Stimulated activated naive B cell treated with anti-CD40 and anti-IgM and Interleukin-4, amounts not matched to agents 10 μg/mL and 1 μg/mL and 100 μg/mL, for 72 hours (primary cell): ENCODE data around the gene LRMDA.

Experiments
- ATAC-seq, 2 donors: fragments of 150-1000 bp; cut with Tn5 transposase; replicated peaks; 2 replicates each; pipeline ENCODE4 v1.10.0; 2021; ENCODE audit warnings: moderate library complexity in 1 of 2
- DNase-seq: peaks from one replicate; pipeline ENCODE4 v3.0.0; 2021
- H3K27ac Mint-ChIP-seq: one replicate; pipeline ENCODE4 v1.8.0; 2022; ENCODE audit warnings: mild to moderate bottlenecking, mixed read lengths
- H3K27me3 Mint-ChIP-seq, 2 donors: one replicate each; pipeline ENCODE4 v1.8.0; 2022; ENCODE audit warnings: mixed read lengths in 2 of 2
- H3K36me3 Mint-ChIP-seq, 2 donors: one replicate each; pipeline ENCODE4 v1.8.0; 2022; ENCODE audit warnings: mixed read lengths in 2 of 2, mild to moderate bottlenecking in 1 of 2
- H3K4me1 Mint-ChIP-seq, 2 donors: one replicate each; pipeline ENCODE4 v1.8.0; 2022; ENCODE audit warnings: mixed read lengths in 2 of 2, mild to moderate bottlenecking in 1 of 2
- H3K4me3 Mint-ChIP-seq, 2 donors: one replicate each; pipeline ENCODE4 v1.8.0; 2022; ENCODE audit warnings: mild to moderate bottlenecking in 2 of 2, mixed read lengths in 2 of 2, moderate library complexity in 1 of 2
- H3K9me3 Mint-ChIP-seq, 2 donors: one replicate each; pipeline ENCODE4 v1.8.0; 2022; ENCODE audit warnings: mixed read lengths in 2 of 2, mild to moderate bottlenecking in 1 of 2

Gene LRMDA

DNA sequence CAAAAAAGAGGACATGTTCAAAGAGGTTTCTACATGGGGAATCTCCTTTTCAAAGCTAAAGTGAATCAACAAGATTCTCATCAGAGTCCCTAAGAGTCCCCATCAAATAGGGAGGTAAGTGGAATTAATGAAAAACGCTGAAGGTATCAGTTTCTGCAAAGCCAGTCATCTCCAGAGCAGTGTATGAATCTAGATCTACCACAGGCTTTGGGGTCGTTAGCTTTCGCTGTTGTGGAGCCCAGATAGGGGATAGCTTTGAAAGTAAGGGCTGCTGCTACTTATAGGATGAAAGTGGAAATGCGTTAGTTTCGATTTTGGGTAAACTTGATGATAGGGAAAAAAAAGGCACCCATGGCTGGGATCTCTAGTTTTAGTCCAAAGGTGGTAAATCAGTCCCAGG, 748.4 kb downstream of the LRMDA start:
- no peaks in the 10 kb centered on the region for H3K36me3 Mint-ChIP-seq
- ATAC-seq = no peak
- H3K4me1 Mint-ChIP-seq = no peaks in the 10 kb centered on the region
- H3K4me3 Mint-ChIP-seq = no peak overlapping the region
- H3K9me3 Mint-ChIP-seq = no peaks in the 10 kb centered on the region
- H3K27ac Mint-ChIP-seq = no peak overlapping the region
- DNase-seq = no peak
- no peaks in the 10 kb centered on the region for H3K27me3 Mint-ChIP-seq

GRCh38 chr10:76184647-76185046, 753.2 kb downstream of the LRMDA start:
- no peaks in the 10 kb centered on the region for H3K36me3 Mint-ChIP-seq
- no peak for DNase-seq
- no peaks in the 10 kb centered on the region for H3K4me1 Mint-ChIP-seq
- H3K9me3 Mint-ChIP-seq = no peaks in the 10 kb centered on the region
- no peak overlapping the region for H3K27ac Mint-ChIP-seq
- no peak for ATAC-seq
- no peaks in the 10 kb centered on the region for H3K27me3 Mint-ChIP-seq
- H3K4me3 Mint-ChIP-seq = no peak overlapping the region

GRCh38 chr10:76185471-76186301, 754.3 kb downstream of the LRMDA start:
- H3K9me3 Mint-ChIP-seq = no peaks in the 10 kb centered on the region
- H3K27ac Mint-ChIP-seq = no peak overlapping the region
- H3K4me1 Mint-ChIP-seq = no peaks in the 10 kb centered on the region
- H3K4me3 Mint-ChIP-seq = no peak overlapping the region
- no peak for ATAC-seq
- no peak for DNase-seq
- H3K27me3 Mint-ChIP-seq = no peaks in the 10 kb centered on the region
- H3K36me3 Mint-ChIP-seq = no peaks in the 10 kb centered on the region

DNA sequence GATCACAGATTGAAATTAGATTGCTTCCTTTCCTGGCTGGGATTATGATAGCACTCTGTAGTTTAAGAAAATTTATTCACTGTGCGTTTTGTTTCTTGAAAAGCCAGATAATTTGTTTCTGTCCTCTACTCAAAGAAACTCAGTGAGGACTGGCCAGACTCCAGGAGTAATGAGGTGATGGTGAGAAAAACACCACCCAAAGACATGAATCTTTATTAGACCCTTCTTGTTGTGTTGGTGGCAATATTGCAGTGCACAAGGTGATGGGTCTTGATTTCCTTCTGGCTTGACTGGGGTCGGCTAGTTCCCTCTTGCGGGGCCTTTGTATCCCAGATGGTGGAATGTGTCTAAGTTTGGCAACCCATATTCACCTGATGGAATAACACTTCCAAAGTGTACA, 756.8 kb downstream of the LRMDA start:
- DNase-seq = no peak
- H3K9me3 Mint-ChIP-seq = no peaks in the 10 kb centered on the region
- ATAC-seq = no peak
- no peaks in the 10 kb centered on the region for H3K4me1 Mint-ChIP-seq
- H3K36me3 Mint-ChIP-seq = no peaks in the 10 kb centered on the region
- H3K27ac Mint-ChIP-seq = no peak overlapping the region
- H3K27me3 Mint-ChIP-seq = no peaks in the 10 kb centered on the region
- no peak overlapping the region for H3K4me3 Mint-ChIP-seq

- no peak overlapping the region for H3K27ac Mint-ChIP-seq
- ATAC-seq = no peak
- H3K36me3 Mint-ChIP-seq = no peaks in the 10 kb centered on the region
- no peaks in the 10 kb centered on the region for H3K4me1 Mint-ChIP-seq
- DNase-seq = no peak
- H3K27me3 Mint-ChIP-seq = no peaks in the 10 kb centered on the region
- H3K9me3 Mint-ChIP-seq = peaks cover 0 to 1% of the 10 kb centered on the region in 2 donors
- H3K4me3 Mint-ChIP-seq = no peak overlapping the region
Observed at GRCh38 chr10:76190634-76191270, 759.3 kb downstream of the LRMDA start.

- Mint-ChIP-seq H3K27me3 (no peaks in the 10 kb centered on the region), H3K36me3 (no peaks in the 10 kb centered on the region), H3K4me1 (no peaks in the 10 kb centered on the region), H3K27ac (no peak overlapping the region), H3K4me3 (no peak overlapping the region), H3K9me3 (peaks cover 0 to 1% of the 10 kb centered on the region in 2 donors)
- DNase-seq = no peak
- ATAC-seq = no peak
Observed at GRCh38 chr10:76191336-76191735, 759.9 kb downstream of the LRMDA start.

DNA sequence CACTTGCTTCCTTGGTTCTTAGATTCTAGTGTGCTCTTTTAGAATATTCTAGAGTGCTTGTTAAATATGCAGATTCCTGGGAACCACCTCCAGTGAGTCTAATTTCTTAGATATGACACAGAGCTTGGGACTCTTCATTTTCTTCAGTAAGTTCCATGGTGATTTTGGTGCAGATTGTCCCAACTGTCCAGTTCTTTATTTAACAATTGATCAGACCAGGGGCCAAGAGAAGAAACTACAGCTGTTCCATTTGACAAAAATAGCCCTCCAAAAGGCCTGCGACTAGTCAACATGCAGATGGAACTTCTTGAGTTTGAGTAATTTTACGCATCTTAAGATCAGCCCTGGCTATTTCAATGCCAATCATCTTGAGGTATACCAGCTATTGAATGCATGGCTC, 760.7 kb downstream of the LRMDA start:
- Mint-ChIP-seq H3K4me1 (no peaks in the 10 kb centered on the region), H3K27me3 (no peaks in the 10 kb centered on the region), H3K36me3 (no peaks in the 10 kb centered on the region), H3K9me3 (peaks cover 0 to 1% of the 10 kb centered on the region in 2 donors), H3K27ac (no peak overlapping the region), H3K4me3 (no peak overlapping the region)
- ATAC-seq = no peak
- DNase-seq = no peak

GRCh38 chr10:76192694-76193320, 761.4 kb downstream of the LRMDA start:
- H3K36me3 Mint-ChIP-seq = no peaks in the 10 kb centered on the region
- H3K9me3 Mint-ChIP-seq = peaks cover 0 to 1% of the 10 kb centered on the region in 2 donors
- H3K4me3 Mint-ChIP-seq = no peak overlapping the region
- H3K4me1 Mint-ChIP-seq = no peaks in the 10 kb centered on the region
- DNase-seq = no peak
- no peak overlapping the region for H3K27ac Mint-ChIP-seq
- H3K27me3 Mint-ChIP-seq = no peaks in the 10 kb centered on the region
- ATAC-seq = no peak

DNA sequence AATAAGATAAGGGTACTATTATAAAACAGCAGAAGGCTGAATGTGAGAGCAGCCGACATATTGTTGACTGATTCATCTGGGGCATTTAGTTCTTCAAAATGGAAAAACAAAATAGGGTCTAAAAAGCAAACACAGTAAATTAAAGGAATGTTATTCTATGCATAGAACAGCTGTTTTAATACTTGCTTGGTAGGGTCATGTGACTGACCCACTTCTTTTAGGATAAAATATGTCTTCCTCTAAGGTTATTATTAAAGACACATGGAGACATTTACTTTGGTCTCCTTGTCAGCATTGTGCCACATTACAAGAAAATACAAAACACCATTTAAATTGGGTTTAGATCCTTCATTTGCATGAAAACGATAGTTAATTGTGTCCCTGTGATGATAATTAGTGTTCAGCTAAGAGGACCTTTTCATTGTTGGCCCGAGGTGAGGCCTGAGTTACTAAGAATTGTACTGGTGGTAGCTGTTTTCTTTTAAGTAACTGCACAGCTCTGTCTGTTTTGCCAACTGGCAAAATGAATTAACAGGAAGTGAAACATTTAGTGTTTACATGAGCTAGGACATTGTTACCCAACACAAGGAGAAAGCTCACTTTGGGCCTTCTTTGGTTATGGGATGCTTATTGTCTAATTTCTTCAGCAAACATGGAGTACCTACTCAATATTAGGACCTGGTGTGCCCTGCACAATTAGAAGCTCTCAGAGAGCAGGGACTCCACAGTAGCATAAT, 764.4 kb downstream of the LRMDA start:
- Mint-ChIP-seq H3K27me3 (no peaks in the 10 kb centered on the region), H3K4me3 (no peak overlapping the region), H3K9me3 (peaks cover 0 to 1% of the 10 kb centered on the region in 2 donors), H3K4me1 (no peaks in the 10 kb centered on the region), H3K36me3 (no peaks in the 10 kb centered on the region), H3K27ac (no peak overlapping the region)
- ATAC-seq = no peak
- DNase-seq = no peak

GRCh38 chr10:76197293-76197692, 765.9 kb downstream of the LRMDA start:
- H3K36me3 Mint-ChIP-seq = no peaks in the 10 kb centered on the region
- no peak for ATAC-seq
- peaks cover 0 to 1% of the 10 kb centered on the region in 2 donors for H3K9me3 Mint-ChIP-seq
- H3K4me1 Mint-ChIP-seq = no peaks in the 10 kb centered on the region
- no peak overlapping the region for H3K4me3 Mint-ChIP-seq
- DNase-seq = no peak
- H3K27me3 Mint-ChIP-seq = no peaks in the 10 kb centered on the region
- no peak overlapping the region for H3K27ac Mint-ChIP-seq

DNA sequence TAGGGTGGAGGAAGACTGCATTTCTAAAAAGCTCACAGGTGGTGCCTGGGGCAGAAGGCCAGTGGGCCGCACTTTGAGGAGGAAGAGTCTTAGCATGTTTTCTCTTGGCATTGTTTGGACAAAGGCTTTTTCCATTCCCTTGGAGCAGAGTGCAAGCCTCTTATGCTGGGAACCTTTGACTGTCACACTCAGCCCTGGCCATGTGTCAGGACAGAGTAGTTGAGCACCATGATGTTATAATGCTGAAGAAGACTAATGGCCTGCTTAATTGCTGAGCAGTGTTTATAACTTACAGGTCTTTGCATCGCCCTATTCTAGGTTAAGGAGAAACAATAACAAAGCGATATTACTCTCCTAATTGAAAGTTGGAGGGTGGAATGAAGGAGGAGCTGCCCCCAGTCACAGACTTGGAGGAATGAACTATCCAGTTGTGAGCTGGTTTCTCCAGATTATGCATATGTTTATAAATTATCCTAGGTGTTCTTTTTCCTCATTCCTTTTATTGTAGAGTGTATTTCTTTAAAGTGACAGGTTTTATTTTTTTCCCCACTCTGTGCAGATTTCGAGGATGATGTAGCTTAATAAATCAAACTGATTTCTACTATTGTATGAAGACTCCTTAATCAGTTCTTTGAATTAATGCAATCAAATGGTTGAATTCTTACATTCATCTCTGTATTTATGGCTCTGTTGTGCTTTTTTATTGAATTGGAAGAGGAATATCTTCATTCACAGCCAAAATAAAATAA, 767.0 kb downstream of the LRMDA start:
- no peaks in the 10 kb centered on the region for H3K27me3 Mint-ChIP-seq
- H3K27ac Mint-ChIP-seq = no peak overlapping the region
- no peaks in the 10 kb centered on the region for H3K4me1 Mint-ChIP-seq
- DNase-seq = no peak
- peaks cover 0 to 1% of the 10 kb centered on the region in 2 donors for H3K9me3 Mint-ChIP-seq
- H3K4me3 Mint-ChIP-seq = no peak overlapping the region
- no peaks in the 10 kb centered on the region for H3K36me3 Mint-ChIP-seq
- ATAC-seq = no peak

DNA sequence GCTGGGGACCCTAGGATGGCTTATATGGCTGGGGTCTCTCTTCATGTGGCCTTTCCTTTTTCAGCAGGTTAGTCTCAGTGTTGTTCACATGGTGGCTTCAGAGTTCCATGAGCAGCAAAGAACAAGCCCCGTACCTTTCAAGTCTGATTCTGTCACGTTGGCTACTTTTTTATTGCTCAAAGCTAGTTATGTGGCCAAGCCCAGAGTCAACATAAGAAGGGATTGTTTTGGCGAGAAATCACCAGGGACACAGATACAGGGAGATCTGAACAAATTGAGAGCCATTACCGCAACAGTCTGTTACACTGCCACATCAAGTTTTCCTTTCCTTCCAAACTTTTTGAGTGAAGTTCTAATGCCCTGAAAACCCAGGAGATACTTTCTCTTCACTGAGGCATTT, 770.5 kb downstream of the LRMDA start:
- Mint-ChIP-seq H3K27me3 (no peaks in the 10 kb centered on the region), H3K36me3 (no peaks in the 10 kb centered on the region), H3K4me1 (no peaks in the 10 kb centered on the region), H3K27ac (no peak overlapping the region), H3K4me3 (no peak overlapping the region), H3K9me3 (no peaks in the 10 kb centered on the region)
- no peak for ATAC-seq
- no peak for DNase-seq

DNA sequence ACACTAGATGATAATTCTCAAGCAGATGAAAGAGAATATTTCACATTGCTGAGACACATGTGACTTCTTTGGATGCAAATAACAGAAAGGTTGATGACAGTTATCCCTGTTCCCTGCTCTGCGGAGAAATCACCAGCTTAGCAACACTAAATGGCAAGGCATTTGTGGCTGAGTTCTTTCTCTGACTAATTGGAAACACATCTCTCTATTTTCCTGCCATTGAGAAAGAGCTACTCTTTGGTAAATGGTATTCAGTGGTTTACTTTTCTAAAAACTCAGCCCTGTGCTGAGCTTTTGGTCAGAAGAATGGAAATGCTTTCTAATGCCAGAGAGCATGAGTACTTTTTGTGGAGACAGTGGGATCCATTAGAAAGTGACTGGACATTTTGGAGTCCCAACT, 771.4 kb downstream of the LRMDA start:
- H3K4me3 Mint-ChIP-seq = no peak overlapping the region
- H3K36me3 Mint-ChIP-seq = no peaks in the 10 kb centered on the region
- no peaks in the 10 kb centered on the region for H3K27me3 Mint-ChIP-seq
- DNase-seq = no peak
- no peak overlapping the region for H3K27ac Mint-ChIP-seq
- H3K4me1 Mint-ChIP-seq = no peaks in the 10 kb centered on the region
- no peak for ATAC-seq
- H3K9me3 Mint-ChIP-seq = no peaks in the 10 kb centered on the region

DNA sequence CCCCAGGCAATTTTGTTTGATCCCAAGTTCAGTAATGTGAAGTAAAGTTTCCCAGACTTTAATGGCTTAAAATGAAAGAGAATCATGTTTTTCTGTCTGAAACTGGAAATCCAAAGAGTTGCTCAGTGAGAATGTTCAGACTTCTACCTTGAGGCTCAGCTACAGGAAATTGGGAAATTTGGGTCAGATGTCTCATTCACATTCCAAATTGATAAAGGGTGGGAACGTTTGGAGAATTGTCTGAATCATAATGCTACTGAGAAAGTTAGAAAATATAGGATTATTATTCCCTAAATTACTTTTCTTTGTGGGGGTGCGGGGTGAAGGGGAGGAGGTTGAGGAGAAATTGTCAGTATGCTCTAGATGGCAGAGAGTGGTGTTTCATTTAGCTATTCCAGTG, 773.9 kb downstream of the LRMDA start:
- no peaks in the 10 kb centered on the region for H3K36me3 Mint-ChIP-seq
- H3K9me3 Mint-ChIP-seq = no peaks in the 10 kb centered on the region
- ATAC-seq (no peak), DNase-seq (no peak)
- H3K4me3 Mint-ChIP-seq = no peak overlapping the region
- H3K27me3 Mint-ChIP-seq = no peaks in the 10 kb centered on the region
- H3K27ac Mint-ChIP-seq = no peak overlapping the region
- H3K4me1 Mint-ChIP-seq = no peaks in the 10 kb centered on the region
